ENCODE results near the gene KCNAB3.

Gene KCNAB3

DNA sequence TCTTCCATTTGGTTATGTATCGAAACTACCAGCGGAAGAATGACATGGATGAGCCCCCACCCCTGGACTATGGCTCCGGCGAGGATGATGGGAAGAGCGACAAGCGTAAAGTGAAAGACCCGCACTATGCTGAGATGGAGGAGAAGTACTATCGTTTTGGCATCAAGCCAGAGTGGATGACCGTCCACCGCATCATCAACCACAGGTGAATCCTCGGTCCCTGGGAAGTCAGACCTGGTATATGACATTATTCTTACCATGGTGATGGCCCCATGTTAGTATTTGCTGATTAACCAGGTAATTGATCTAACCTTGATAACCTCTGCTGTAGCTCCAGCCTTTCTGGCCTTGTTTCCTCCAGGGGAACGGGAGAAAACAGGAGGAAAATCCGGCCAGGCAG lies 32.6 kb downstream of the KCNAB3 start:
- no peak for DNase-seq (ENCODE audit: low read depth)

GRCh38 chr17:7894866-7895265 lies 34.8 kb downstream of the KCNAB3 start:
- no peak for DNase-seq (ENCODE audit: low read depth)

GRCh38 chr17:7894226-7894625 lies 35.4 kb downstream of the KCNAB3 start:
- no peak for DNase-seq (ENCODE audit: low read depth)

DNA sequence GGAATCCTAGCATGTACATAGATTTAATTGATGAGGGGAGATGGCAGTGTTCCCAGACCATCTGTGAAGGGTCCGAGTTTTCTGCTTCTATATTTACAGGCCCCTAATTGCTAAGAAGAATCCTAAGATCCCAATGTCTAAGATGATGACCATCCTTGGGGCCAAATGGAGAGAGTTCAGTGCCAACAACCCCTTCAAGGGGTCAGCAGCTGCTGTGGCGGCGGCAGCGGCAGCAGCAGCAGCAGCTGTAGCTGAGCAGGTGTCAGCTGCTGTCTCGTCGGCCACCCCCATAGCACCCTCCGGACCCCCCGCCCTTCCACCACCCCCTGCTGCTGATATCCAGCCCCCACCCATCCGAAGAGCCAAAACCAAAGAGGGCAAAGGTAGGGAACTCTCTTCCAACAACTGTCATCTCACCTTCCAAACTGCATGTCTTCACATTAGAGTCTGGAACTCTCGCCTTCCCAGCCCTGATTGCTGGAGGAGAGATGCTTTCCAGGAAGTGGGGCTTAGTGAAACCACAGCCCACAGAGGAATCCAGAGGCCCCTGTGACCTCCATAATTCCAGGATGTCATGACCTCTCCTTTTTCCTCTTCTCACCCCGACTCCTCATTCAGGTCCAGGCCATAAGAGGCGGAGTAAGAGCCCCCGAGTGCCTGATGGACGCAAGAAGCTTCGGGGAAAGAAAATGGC lies 36.3 kb downstream of the KCNAB3 start:
- DNase-seq (ENCODE audit: low read depth) = no peak

- no peak for DNase-seq (ENCODE audit: low read depth)
These were observed 40.3 kb downstream of the KCNAB3 start for GRCh38 chr17:7889166-7889955.

- peak; percentile 36 for DNase-seq (ENCODE audit: low read depth)
These were observed 41.3 kb downstream of the KCNAB3 start, which contains the start of gene CHD3 for GRCh38 chr17:7888184-7888920. Gene CHD3, plus strand, starts transcription at chr17:7888789. Its CDS starts 212 bp downstream, at chr17:7889001.

GRCh38 chr17:7887482-7888183 lies 42.0 kb downstream of the KCNAB3 start:
- peak; percentile 80 for DNase-seq (ENCODE audit: low read depth)

GRCh38 chr17:7887038-7887481 lies 42.6 kb downstream of the KCNAB3 start:
- no peak for DNase-seq (ENCODE audit: low read depth)

GRCh38 chr17:7886227-7887037 lies 43.2 kb downstream of the KCNAB3 start:
- peak; percentile 34 for DNase-seq (ENCODE audit: low read depth)

DNA sequence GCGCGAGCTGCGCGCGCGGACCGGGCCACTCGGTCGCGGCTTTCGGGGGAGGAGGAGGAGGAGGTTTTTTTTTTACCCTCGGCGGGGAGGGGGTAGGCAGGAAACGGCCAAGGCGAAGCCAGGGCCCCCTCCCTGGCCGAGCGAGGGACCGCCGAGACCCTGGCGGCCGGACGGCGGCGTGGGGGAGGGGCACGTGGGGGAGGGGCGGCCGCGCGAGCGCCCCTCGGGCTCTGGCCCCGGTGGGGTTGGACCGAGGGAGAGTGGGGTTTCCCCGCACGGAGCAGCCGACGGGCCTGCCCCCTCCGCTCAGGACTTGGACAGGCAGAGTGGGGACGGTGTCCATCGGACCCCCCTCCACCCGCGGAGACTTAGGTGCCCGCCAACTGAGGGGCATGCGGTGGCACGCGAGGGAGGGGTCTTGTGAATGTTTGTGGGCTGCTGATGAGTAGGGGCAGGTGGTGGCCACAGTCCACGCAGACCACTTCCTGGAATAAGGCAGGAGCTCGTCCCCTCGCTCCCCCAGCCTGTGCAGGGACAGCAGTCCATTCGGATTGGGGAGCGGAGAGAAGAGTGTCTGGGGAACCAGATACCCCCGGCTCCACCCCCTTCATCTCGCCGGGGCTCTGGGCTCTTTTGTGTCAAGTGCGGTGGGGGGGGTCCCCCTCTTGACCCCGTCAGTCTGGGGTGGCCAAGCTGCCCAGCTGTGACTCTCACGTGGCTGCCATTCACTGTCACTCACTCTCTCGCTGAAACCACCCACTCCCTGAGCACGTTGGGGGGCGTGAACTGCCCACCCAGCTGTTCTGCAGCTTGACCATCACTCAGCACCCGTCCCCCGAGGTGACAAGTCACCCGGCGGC lies 44.1 kb downstream of the KCNAB3 start:
- DNase-seq (ENCODE audit: low read depth) = peak; percentile 26

GRCh38 chr17:7884581-7885366 lies 44.9 kb downstream of the KCNAB3 start:
- DNase-seq (ENCODE audit: low read depth) = peak; percentile 26

GRCh38 chr17:7883781-7884386 lies 45.8 kb downstream of the KCNAB3 start:
- DNase-seq (ENCODE audit: low read depth) = peak; percentile 15

GRCh38 chr17:7882629-7883028 lies 47.0 kb downstream of the KCNAB3 start:
- DNase-seq (ENCODE audit: low read depth) = no peak

- no peak for DNase-seq (ENCODE audit: low read depth)
These were observed 47.6 kb downstream of the KCNAB3 start for GRCh38 chr17:7882068-7882467.

DNA sequence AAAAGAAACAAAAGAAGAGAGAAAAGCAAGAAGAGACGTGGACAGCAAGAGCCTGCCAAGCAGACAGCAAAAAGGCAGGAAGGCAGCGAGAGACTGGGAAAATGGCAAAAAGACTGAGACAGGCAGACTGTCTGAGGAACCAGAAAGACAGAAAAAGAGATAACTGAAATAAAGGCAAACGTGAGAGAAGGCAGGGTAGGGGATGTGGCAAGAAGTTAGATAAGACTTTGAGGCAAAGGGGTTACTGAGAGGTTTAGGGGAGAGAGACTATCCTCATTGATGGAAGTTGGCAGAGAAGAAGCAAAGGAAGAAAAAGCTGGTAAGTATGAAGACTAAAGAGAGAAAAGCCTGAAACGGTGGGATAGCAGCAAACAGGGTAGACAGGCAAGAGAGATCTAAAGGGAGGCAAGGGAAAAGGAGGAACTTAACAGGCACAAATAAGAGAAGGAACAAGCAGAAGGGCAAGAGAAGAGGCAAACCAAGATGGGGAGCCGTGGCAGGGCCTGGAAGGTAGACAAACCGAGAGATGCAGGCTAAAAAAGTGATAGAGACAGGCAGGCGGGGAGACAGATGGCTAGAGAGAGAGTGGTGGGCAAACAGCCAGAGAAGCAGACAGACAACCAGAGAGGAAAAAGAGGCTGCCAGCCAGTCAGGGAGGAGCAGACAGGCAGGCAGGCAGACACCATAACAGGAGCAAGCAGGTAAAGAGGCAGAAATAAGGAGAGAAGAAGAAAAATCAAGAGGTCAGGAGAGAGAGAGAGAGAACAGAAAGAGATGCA lies 48.2 kb downstream of the KCNAB3 start:
- DNase-seq (ENCODE audit: low read depth) = no peak

GRCh38 chr17:7880076-7880868 lies 49.4 kb downstream of the KCNAB3 start:
- DNase-seq (ENCODE audit: low read depth) = no peak

DNA sequence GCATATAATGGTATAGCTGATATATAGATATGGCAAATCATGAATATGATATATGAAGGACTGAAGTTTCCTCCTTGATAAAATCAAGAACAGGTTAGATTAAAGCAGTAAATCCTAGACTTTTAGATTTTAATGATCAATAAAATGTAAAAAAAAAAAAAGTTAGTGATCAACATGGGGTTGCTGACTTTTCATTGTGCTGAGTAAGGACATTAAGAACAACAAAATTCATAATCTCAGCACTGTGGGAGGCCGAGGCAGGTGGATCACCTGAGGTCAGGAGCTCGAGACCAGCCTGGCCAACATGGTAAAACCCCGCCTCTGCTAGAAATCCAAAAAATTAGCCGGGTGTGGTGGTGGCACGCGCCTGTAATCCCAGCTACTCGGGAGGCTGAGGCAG lies 51.4 kb downstream of the KCNAB3 start:
- DNase-seq (ENCODE audit: low read depth) = no peak

Measured in stimulated activated CD8-positive, alpha-beta memory T cell treated with anti-CD3 and anti-CD28 coated beads, Interleukin-4, amount 100 ng/mL, for 24 hours (primary cell).